ENCODE measurements around the gene SENP7.
"Not testable (repeated sequence)": the region's sequence is repeated elsewhere in the genome, so short reads cannot be mapped to it uniquely, and the experiment has no call there.

SENP7 gene

DNA sequence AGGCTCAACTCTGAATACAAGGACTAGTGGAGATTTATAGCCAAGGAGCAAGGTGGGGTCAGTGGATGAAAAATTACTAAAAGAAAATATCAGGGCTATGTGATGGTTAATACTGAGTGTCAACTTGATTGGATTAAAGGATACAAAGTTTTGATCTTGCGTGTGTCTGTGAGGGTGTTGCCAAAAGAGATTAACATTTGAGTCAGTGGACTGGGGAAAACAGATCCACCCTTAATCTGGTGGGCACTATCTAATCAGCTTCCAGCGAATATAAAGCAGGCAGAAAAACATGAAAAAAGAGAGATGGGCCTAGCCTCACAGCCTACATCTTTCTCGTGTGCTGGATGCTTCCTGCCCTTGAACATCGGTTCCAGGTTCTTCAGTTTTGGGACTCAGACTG is 14.4 kb upstream of the SENP7 start:
- DNase-seq = no peak

DNA sequence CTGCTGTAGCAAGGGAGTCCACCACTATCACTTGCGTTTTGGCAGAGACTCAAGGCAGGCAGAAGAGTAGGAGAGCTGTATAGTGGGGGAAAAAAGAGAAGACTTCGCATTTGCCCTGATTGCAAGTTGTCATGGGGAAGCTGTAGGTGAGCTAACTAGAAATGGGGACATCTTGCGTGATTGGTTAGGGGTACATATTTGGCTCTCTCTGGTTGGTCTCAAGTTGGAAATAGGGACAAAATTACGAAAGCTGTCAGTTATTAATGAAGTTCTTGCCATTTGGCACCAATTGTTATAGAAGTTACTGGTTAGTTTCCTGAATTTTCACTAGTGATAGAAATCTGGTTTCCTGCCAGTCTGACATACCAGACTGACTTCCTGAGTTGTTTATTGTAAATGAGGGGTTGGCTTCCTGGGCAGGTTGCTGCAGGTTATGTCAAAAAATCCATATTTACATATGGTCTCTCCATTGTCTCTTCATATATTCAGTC is 8.2 kb upstream of the SENP7 start:
- DNase-seq = peak; percentile 26

DNA sequence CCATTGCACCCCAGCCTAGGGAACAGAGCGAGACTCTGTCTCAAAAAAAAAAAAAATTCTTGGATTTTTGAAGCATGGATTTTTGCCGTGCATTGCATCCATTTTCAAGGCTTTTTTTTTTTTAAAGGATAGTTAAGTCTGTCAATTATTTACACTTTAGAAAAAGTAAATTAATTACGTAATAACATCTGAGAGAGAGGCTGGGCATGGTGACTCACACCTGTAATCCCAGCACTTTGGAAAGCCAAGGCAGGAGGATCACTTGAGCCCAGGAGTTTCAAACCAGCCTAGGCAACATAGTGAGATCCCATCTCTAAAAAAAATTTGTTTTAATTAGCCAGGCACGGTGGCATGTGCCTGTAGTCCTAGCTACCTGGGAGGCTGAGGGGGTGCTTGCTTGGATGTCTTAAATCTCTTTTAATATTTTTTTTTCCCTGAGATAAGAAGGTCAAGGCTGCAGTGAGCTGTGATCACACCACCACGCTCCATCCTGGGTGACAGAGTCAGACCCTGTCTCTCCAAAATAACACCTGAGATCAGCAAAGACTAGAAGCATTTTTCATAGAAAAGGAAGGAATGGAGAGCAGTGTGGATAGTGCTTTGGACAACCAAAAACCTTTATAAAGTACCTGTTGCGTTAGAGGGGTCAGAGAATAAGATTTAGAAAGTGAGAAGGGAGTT is 6.8 kb upstream of the SENP7 start:
- DNase-seq = no peak

DNA sequence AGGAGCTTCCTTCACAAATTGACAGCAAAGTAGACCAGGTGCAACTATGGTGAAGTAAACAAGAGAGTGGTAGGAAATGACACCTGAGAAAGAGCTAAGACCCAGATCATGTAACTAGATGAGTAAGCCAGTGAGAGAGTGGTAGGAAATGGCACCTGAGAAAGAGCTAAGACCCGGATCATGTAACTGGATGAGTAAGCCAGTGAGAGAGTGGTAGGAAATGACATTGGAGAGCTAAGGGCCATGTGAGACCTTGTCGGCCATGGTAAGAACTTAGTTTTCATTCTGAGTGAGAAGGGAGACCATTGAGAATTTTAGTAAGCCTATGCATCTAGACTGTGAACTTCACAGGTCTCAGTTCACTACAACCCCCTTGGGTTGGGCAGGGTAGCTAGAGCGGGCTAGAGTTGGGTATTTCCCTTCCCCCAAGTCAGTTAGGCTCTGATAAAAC is 5.4 kb upstream of the SENP7 start:
- DNase-seq = peak; percentile 37

DNA sequence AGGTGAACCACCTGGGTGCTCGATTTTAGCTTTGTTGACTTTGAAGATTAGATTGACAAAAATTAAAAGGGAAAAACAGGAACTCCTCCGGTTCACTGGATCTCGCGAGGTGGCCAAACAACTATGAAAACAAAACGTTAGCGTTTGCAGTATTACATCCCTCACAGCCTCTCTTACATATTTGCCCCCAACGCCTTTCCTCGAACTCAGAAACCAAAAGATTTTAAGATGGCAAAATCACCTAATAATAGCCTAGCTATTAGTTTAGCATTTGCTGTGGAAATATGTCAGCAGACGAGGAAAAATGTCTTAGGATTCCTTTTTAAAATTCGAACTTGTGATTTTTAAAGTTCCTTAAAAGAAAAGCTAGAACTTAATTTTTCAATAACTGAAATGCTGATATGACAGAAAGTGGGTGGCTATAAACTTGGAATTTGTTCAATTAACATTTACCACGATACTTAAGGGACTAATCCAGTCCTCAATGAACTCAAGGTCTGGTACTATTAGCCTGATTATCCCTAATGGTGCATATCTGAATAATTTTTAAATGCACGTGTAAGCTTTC is 491 bp upstream of the SENP7 start:
- no peak for DNase-seq

DNA sequence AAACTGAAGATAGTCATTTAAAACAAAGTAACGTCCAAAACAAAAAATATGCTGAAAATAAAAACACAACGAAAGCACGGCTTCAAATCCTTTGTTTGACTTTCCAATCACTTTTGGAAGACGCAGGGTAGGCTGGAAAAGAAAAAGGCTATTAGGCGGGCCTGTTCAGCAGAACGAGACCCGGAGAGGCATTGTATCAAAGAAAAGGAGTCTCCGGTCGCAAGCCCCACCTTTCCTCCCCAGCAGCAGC is 691 bp downstream of the SENP7 start:
- DNase-seq = no peak

DNA sequence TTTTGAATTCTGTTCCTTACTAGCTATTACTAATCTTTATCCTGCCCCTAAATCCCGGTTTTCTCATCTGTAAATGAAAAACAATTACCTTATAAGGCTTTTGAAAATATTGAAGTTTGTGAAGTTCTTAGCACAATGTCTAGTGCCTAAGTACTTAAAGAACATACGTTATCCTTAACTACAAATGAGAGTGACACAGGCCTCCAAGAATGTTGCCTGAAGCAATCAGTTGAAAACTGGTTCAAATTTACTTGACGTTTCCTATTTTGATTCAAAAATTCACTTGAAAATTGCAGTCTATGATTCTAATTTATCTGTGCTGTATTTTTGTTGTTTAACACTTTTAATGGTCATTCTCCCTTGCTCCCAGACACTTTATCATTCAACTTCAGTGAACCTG is 3.2 kb downstream of the SENP7 start:
- no peak for DNase-seq

DNA sequence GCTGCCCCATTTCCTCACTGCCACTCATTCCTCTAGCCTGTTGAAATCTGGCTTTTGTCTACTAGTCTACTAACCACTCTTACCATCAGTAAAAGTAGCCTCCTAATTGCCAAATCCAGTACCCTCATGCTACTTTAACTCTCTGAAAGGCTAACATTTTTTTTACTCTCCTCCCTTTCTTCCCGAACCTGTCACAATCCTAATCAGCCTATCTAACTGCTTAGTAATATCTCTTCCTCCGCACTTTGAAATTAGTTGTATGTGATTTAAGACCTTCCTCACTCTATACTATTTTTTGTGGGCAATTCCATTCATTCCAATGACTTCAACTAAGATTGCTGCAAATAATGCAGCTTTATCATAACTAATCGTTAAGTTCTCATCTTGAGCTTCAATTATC is 3.7 kb downstream of the SENP7 start:
- DNase-seq = no peak

DNA sequence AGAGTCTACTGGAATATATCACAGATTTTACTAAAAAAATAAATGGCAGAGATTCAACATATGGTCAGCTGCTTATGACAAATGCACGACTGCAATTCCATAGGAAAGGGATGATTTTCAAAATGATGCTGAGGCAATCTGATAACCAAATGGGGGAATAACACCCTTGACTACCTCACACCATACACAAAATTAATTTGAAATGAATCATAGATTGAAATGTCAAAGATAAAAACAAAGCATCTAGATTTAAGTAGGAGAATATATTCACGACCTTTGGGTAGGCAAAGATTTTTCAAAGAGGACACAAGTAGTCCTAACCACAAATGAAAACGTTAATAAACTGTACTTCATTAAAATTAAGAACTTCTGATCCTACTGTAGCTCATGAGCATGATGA is 11.2 kb downstream of the SENP7 start:
- DNase-seq = no peak

DNA sequence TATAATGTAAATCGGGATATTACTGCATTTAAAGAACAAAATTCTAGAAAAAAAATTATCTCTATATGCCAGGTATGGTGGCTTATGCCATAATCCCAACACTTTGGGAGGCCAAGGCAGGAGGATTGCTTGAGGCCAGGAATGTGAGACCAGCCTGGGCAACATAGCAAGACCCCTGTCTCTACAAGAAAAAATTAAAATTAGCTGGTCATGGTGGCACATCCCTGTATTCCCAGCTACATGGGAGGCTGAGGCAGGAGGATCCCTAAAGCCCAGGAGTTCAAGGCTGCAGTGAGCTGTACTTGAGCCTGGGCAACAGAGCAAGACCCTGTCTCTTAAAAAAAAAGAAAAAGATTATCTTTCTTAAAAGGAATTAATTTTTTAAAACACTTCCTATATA is 12.8 kb downstream of the SENP7 start:
- no peak for DNase-seq

DNA sequence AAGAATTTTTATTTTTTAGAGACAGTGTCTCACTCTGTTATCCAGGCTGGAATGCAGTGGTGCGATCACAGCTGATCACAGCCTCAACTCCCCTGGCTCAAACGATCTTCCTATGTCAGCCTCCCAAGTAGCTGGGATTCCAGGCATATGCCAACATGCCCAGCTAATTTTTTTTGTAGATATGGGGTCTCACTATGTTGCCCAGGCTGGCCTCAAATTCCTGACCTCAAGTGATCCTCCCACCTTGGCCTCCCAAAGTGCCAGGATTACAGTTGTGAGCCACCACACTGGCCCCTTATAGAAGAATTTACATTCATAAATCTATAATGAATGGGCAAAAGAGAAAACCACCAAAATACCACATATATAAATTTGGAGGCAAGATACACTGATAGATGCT is 15.2 kb downstream of the SENP7 start:
- DNase-seq = no peak

DNA sequence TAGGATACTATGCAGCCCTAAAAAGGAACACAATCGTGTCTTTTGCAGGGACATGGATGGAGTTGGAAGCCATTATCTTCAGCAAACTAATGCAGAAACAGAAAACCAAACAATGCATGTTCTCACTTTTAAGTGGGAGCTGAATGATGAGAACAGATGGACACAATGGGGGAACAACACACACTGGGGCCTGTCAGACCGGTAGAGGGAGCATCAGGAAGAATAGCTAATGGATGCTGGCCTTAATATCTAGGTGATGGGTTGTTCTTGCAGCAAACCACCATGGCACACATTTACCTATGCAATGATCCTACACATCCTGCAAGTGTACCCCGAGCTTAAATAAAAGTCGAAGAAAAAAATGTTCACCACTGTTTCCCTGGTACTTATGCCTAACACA is 17.5 kb downstream of the SENP7 start:
- DNase-seq = no peak

DNA sequence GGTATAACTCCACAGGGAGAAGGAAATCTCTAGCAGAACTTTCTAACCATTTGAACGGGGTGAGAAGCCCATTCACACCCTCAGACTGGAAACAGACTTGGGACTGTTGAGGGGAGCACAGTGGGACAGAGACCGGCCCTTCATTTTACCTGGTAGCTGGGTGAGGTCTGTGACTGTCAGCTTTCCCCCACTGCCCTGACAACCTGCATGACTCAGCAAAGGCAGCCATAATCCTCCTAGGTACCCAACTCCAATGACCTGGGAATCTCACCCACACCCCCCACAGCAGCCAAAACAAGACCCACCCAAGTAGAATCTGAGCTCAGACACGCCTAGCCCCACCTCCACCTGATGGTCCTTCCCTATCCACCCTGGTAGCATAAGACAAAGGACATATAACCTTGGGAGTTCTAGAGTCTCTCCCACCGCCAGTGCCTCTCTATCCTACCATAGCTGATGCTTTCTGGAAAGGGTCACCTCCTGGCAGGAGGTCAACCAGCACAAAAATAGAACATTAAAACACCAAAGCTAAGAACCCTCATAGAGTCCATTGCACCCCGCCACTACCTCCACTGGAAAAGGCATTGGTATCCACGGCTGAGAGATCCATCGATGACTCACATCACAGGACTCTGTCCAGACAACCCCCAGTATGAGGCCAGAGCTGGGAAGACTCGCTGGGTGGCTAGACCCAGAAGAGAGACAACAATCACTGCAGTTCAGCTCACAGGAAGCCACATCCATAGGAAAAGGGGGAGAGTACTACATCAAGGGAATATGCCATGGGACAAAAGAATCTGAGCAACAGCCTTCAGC is 28.0 kb downstream of the SENP7 start:
- no peak for DNase-seq

DNA sequence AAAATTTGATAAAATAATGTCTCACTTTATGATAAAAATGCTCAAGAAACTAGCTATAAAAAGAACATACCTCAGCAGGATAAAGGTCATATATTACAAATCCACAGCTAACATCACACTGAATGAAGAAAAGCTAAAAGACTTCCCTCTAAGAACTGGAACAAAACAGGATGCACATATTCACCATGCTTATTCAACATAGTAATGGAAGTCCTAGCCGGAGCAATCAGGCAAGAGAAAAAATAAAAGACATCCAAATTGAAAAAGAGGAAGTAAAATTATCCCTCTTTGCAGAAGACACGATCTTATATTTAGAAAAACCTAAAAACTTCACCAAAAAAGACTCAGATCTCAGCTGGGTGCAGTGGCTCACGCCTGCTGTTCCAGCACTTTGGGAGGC is 34.0 kb downstream of the SENP7 start:
- no peak for DNase-seq

DNA sequence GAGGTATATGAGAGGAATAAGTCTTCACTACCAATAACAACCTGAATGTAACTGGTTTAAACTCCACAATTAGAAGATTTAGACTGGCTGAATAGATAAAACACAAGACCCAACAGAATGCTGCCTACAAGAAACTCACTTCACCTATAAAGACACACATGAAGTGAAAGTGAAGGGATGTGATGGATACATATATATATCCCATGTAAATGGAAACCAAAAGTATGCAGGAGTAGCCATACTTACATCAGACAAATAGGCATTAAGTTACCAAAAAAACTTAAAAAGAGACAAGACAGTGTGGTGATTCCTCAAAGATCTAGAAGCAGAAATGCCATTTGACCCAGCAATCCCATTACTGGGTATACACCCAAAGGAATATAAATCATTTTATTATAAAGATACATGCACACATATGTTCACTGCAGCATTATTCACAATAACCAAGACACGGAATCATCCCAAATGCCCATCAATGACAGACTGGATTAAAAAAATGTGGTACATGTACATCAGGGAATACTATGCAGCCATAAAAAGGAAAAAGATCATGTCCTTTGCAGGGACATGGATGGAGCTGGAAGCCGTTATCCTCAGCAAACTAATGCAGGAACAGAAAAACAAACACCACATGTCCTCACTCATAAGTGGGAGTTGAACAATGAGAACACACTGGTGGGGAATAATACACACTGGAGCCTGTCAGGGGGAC is 38.0 kb downstream of the SENP7 start:
- not testable (repeated sequence) for DNase-seq

DNA sequence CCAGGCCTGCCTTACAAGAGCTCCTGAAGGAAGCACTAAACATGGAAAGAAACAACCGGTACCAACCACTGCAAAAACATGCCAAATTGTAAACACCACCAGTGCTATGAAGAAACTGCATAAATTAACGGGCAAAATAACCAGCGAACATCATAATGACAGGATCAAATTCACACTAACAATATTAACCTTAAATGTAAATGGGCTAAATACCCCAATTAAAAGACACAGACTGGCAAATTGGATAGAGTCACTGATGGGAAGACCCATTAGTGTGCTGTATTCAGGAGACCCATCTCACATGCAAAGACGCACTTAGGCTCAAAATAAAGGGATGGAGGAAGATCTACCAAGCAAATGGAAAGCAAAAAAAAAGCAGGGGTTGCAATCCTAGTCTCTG is 44.3 kb downstream of the SENP7 start:
- DNase-seq = not testable (repeated sequence)

DNA sequence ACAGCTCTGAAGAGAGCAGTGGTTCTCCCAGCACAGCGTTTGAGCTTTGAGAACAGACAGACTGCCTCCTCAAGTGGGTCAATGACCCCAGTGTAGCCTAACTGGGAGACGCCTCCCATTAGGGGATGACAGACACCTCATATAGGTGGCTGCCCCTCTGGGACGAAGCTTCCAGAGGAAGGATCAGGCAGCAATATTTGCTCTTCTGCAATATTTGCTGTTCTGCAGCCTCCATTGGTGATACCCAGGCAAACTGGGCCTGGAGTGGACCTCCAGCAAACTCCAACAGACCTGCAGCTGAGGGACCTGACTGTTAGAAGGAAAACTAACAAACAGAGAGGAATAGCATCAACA is 45.7 kb downstream of the SENP7 start:
- DNase-seq = not testable (repeated sequence)

DNA sequence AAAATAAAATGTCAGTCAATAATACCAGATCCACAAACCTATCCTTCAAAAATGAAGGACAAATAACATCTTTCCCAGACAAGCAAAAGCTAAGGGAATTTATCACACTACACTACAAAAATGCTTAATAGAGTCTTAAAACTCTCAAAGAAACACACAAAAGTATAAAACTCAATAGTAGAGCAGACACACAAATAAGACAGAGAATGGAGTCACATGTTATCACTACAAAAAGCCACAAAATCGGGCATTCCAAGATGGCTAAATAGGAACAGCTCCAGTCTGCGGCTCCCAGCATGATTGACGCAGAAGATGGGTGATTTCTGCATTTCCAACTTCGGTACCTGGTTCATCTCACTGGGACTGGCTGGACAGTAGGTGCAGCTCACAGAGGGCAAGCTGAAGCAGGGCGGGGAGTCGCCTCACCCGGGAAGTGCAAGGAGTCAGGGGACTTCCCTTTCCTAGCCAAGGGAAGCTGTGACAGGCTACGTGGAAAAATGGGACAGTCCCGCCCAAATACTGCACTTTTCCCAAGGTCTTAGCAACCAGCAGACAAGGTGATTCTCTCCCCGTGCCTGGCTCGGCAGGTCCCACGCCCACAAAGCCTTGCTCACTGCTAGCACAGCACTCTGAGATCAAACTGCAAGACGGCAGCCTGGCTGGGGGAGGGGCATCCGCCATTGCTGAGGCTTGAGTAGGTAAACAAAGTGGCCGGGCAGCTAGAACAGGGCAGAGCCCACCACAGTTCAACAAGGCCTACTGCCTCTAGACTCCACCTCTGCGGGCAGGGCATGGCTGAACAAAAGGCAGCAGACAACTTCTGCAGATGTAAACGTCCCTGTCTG is 46.3 kb downstream of the SENP7 start:
- peak; percentile 60 for DNase-seq

DNA sequence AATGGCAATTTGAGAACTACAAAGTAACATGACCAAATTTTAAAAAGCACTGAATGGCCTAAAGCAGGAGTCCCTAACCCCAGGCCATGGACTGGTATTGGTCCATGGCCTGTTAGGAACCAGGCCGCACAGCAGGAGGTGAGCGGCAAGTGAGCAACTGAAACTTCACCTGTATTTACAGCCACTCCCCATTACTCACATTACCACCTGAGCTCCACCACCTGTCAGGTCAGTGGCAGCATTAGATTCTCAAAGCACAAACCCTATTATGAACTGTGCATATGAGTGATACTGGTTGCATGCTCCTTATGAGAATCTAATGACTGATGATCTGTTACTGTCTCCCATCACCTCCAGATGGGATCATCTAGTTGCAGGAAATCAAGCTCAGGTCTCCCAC is 48.8 kb downstream of the SENP7 start:
- DNase-seq = no peak

DNA sequence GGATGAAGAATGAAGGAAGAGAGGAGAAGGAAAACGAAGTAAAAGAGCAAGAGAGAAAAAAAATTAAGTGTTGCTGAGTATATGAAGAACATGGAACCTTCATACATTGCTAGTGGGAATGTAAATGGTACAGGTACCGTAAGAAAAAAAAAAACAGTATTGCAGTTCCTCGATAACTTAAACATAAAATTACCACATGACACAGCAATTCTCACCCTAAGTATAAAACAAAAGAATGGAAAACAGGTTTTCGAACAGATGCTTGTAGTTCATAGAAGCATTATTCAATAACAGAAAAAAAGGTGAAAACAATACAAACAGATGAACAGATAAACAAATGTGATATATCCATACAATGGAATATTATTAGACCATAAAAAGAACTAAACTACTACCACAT is 51.6 kb downstream of the SENP7 start:
- DNase-seq = no peak

DNA sequence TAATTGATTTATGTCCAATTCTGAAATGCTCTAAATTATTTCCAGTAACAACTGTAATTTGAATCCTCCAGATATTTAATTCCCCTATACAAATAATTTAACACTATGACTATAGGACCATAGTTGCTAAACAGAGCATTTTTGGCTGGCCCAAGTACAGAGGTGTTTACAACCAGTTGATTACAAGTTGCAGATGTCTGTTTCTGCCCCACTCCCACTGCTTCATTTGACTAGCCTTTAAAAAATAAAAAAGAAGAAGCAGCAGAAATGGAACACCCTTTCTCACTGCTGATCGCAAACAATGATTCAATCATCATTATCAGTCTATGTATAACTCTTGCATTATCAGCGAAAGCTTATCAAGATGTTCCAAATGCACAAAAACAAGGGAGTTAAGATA is 54.6 kb downstream of the SENP7 start:
- no peak for DNase-seq

DNA sequence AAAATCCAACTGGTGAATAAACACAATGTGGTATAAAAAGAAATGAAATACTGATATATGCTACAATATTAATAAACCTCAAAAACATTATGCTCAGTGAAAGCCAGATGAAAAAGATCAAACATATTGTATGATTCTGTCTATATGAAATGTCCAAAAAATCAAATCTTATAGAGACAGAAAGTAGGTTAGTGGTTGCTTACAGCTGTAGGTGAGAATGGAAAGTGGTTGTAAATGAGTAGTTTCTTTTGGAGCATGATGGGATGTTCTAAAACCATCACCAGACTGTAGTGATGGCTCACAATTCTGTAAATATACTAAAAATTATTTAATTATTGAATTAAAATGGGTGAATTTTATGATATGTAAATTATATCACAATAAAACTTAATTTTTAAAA is 58.4 kb downstream of the SENP7 start:
- no peak for DNase-seq

DNA sequence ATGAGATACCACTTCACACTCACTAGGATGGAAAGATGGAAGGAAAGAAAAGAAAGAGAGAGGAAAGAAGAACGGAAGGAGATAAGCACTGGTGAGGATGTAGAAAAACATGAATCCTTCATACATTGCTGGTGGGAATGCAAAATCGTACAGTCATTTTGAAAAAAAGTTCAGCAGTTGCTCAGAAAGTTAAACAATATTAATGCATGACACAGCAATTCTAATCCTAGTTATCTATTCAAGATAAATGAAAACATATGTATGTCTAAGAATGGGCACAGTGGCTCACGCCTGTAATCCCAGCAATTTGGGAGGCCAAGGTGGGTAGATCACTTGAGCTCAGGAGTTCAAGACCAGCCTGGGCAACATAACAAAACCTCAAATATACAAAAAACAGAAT is 59.1 kb downstream of the SENP7 start:
- no peak for DNase-seq
